Stimulated activated CD8-positive, alpha-beta memory T cell treated with anti-CD3 and anti-CD28 coated beads, Interleukin-12 subunit alpha, Interleukin-12 subunit beta, amount 100 ng/mL, for 1 hour (primary cell): Measurements from ENCODE around the gene LAMTOR1.
A peak's percentile ranks its signal among the peaks of the same experiment; 100 is the strongest.
"Not testable (repeated sequence)": the region's sequence is repeated elsewhere in the genome, so short reads cannot be mapped to it uniquely, and the experiment has no call there.

Source experiments
- DNase-seq: peaks from one replicate; pipeline ENCODE4 v3.0.0-alpha.2; 2020; ENCODE audit warnings: low read depth

The LAMTOR1 gene

GRCh38 chr11:72102946-72103753 lies at the start of gene LAMTOR1:
Gene LAMTOR1, minus strand, starts transcription at chr11:72103297. Its CDS starts 73 bp downstream, at chr11:72103224.
- DNase-seq, result peak; percentile 98

GRCh38 chr11:72150882-72151281 lies 47.8 kb upstream of the LAMTOR1 start:
- DNase-seq, result no peak

GRCh38 chr11:72146625-72147024 lies 43.5 kb upstream of the LAMTOR1 start:
- no peak for DNase-seq

GRCh38 chr11:72144807-72145565 lies 41.9 kb upstream of the LAMTOR1 start:
- DNase-seq, result no peak

- not testable (repeated sequence) for DNase-seq
These were observed 39.4 kb upstream of the LAMTOR1 start for GRCh38 chr11:72142543-72142942.

GRCh38 chr11:72142086-72142485 lies 39.0 kb upstream of the LAMTOR1 start:
- not testable (repeated sequence) for DNase-seq

- no peak for DNase-seq
These were observed 38.0 kb upstream of the LAMTOR1 start for GRCh38 chr11:72141066-72141465.

- no peak for DNase-seq
These were observed 37.6 kb upstream of the LAMTOR1 start for GRCh38 chr11:72140661-72141060.

GRCh38 chr11:72139500-72139899 lies 36.4 kb upstream of the LAMTOR1 start:
- DNase-seq, result no peak

GRCh38 chr11:72138821-72139390 lies 35.8 kb upstream of the LAMTOR1 start:
- no peak for DNase-seq

GRCh38 chr11:72136684-72137262 lies 33.7 kb upstream of the LAMTOR1 start:
- no peak for DNase-seq

- DNase-seq, result no peak
These were observed 33.0 kb upstream of the LAMTOR1 start for GRCh38 chr11:72135891-72136683.

- not testable (repeated sequence) for DNase-seq
These were observed 32.4 kb upstream of the LAMTOR1 start, which contains the start of gene FOLR3 for GRCh38 chr11:72135473-72135872. Gene FOLR3, plus strand, starts transcription at chr11:72135725. Its CDS starts 228 bp downstream, at chr11:72135953.

- no peak for DNase-seq
These were observed 29.5 kb upstream of the LAMTOR1 start for GRCh38 chr11:72132646-72133045.

GRCh38 chr11:72129381-72129780 lies 26.3 kb upstream of the LAMTOR1 start:
- DNase-seq, result no peak

- no peak for DNase-seq
These were observed 24.8 kb upstream of the LAMTOR1 start for GRCh38 chr11:72127923-72128322.

- DNase-seq, result no peak
These were observed 22.9 kb upstream of the LAMTOR1 start for GRCh38 chr11:72125956-72126355.

- no peak for DNase-seq
These were observed 20.9 kb upstream of the LAMTOR1 start for GRCh38 chr11:72124046-72124445.

- no peak for DNase-seq
These were observed 20.1 kb upstream of the LAMTOR1 start for GRCh38 chr11:72123117-72123653.

GRCh38 chr11:72122607-72123006 lies 19.5 kb upstream of the LAMTOR1 start:
- no peak for DNase-seq

- no peak for DNase-seq
These were observed 17.8 kb upstream of the LAMTOR1 start for GRCh38 chr11:72120930-72121329.
